Cerebellar nuclear complex (tissue), 1 donor: ENCODE measurements around the gene TFF3.

Experiments used
- DNase-seq, 2 experiments: peaks; one replicate each; lab custom pipeline; 2025; lab: John Stamatoyannopoulos, UW

The TFF3 gene

DNA sequence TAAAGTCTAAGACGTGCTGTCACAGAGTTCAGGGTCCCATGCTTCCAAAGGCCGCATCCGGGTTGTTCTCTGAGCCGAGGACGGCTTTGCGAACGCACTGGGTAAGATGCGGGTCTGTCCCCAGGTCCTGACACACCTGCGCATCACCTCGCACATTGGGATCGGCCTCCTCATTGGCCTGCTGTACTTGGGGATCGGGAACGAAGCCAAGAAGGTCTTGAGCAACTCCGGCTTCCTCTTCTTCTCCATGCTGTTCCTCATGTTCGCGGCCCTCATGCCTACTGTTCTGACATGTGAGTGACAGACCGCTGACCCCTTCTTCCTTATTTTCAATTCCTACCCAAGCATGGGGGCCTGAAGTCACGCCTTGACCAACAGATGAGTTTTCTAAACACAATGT is 25.3 kb downstream of the TFF3 start:
- DNase-seq: no peak

DNA sequence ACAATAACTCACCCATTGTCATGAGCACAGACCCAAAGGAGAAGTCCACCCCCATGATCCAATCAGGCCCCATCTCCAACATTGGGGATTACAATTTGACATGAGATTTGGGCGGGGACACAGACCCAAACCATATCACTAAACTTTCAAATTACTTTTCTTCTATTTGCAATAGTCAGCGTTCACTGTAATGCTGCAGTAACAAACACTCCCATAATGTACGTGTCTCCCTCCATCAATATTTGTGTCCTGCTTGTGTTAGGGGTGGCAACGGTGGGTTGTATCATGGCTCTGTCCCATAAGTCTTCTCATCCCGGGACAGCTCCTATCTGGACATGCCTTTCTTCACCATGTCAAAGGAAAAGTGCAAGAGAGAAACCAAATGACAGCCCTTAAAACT is 26.2 kb downstream of the TFF3 start:
- DNase-seq: no peak

DNA sequence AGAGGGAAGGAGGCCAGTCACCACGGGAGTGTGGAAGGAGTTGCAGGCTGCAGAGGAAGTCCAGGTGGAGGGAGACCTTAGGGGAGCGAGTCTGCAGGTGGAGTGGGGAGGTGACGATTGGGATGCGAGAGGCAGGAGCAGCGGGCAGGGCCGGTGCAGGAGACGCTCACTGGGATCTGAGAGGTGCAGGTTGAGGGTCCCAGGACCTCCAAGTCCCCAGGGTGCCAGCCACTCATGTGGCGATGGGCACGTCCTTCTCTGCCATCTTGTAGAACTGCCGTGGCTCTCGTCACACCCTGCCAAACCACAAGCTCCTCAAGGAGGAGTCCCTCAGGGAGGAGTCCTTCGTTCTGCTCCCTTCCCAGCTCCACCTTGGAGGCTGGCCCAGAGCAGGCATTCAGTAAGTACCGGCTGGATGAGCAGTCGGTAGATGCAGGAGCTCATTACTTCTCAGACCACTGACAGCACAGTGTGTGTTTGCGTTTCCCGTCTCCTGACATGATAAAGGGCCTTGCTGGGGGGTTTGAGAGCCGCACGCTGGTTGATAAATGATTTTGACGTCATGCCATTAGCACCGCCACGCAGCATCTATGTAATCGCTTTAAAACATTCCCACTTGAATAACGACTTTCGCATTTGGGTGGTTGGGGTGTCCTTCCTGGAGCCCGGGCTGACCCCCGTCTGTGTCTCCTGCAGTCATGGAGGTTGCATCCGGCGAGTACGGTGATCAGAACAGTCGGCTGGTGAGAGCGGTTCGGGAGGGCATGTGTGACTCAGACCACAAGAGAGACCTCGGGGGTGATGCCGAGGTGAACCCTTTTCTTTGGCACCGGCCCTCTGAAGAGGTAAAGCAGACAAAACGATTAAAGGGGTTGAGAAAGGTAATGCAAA is 27.8 kb downstream of the TFF3 start:
- DNase-seq: no peak

DNA sequence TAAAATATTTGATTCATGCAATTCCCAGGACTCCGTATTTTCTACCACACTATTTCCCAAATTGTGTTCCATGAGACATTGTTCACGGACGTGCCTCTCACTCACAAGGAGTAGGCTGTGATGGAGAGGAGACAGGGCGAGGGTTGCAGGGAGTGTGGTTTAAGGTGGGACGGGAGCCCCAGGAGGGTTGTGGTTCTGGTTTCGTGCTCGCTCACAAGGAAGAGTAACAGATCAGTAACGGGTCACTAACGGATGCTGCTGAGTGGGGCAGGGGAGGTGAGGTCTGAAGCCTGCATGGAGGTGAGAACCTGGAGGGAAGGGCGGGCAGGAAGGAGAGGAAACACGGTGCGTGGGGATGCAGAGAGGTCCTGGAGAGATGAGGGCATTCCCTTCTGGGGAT is 28.8 kb downstream of the TFF3 start:
- DNase-seq: no peak

DNA sequence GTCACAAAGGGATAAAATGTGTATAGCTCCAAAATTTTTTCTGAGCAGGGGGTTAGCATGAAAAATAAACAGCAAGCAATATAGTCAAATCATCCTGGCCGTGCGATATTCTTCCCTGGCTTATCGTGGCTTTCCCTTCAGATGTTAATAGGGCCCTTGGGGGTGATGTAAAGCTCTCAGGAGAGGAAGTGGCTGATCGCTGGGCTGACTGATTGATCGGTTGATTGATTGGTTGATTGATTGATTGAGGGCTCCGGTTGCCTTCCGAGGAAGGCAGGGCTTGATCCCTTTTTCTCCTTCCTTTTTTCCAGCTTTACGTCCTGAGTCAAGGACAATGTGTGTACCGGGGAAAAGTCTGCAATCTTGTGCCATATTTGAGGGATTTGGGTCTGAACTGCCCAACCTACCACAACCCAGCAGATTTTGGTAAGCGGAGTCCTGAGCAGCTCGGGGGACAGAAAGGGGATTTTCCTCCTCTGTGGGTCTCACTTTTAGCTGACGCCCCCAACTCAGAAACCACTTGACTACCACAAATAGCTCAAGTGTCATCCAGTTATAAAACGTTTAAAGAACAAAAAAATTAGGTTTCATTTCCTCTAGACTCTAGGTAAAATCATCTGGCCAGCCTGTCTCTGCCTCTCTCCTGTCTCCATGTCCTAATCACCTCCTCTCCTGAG is 29.5 kb downstream of the TFF3 start:
- no peak for DNase-seq

DNA sequence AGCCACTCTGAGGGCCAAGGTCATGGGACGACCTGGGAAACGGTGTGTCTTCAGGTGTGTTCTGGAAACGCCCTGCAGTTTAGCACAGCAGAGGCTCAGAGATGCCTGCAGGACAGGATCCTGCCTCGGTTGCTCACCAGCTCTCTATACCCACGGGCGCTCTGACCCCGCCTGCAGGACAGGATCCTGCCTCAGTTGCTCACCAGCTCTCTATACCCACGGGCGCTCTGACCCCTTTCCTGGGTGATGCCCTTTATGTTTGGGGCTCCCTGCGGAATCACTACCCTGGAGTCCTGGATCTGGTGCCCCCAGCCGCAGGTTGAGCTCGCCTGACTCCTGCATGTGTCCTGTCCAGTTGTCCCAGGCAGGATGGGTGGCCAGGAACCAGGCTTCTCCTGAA is 32.5 kb downstream of the TFF3 start:
- no peak for DNase-seq

DNA sequence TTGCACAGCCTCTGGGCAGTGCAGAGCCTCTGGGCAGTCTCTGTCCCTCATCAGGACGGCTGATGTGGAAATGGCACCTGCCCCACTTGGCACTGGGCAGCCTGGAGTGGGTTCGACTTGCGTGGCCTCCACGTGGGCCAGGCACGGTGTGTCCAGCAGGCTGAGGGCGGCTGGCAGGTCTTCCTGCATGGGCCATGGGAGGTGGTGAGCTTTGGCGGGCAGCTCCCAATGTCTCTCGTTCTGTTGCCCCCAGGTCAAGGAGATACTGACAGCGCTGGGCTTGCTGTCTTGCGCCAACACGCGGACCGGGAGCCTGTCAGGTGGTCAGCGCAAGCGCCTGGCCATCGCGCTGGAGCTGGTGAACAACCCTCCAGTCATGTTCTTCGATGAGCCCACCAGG is 33.2 kb downstream of the TFF3 start:
- no peak for DNase-seq

DNA sequence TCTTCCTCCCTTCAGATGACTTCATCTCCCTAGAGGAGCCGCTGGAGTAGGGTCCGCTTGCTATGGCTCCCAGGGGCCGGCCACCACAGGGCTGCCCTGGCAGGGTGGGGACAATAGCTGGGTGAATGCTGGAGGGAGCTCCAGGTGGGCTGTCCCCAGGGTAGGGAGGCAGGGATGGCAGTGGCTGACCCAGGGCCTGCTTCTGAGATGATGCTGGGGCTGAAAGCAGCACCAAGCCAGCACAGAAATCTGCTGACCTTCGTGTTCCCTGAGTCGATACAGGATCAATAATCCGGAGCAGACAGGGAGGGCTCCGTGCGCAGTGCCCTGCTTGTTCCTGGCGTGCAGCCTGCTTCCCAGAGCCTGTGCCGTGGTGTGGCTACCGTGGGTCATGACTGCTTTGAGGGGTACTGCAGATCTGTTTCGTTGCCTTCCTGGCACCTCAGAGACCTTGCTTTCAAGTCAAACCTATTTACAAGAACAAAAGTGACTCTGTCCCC is 34.0 kb downstream of the TFF3 start:
- DNase-seq: no peak

DNA sequence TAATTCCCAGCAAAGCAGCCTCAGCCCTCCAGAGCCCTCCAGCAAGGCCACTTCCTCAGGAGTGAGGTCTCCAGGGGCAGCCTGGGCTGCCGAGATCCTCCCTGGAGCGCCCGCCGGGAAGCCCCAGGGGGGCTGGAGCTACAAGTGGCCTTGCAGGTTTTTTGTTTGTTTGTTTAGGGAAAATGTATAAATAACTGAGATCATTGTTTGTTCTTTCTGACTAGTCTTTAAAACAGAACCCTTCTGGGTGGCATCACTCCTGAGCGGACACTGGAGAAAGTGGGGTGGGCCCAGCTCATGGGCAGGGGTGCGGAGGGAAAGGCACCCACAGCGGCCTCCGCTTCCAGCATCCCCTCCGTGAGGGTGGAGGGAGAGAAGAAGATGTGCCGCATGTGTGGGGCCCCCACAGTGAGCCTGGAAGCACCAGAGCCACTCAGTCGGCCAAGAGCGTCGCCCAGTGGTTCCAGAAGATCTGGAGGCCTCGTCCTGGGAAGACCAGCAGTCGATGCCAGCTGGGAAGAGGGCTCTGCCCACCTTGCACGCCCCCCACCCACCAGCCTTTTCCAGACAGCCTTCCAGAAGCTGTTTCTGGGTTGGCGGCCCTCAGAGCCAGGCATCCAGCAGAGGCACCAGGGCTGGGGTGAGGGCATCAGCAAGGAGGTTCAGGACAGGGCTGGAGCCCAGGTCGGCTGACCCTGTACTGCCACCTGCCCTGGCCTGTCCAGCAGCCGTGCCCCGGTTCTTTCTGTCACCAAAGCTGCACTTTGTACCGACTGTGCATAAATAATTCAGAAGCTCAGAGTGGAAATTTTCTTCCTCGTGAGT is 34.6 kb downstream of the TFF3 start:
- no peak for DNase-seq

DNA sequence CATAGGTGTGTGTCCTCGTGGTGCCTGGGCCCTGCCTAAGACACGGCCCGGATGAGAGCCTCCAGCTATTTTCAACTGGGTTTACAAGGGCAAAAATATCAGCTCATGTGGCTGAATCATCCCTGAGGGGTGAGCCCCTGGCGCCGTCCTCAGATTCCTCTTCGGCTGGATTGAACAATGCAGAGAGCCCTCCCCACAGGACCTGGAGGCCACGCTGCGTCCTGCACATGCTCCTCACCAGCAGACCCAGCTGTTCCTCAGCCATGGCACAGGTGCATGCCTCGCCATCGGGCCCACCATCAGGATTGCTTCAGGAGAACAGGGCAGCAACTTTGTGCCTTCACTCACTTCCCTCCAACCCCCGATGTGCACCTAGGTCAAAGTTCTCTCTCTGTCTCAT is 35.3 kb downstream of the TFF3 start:
- DNase-seq: no peak

DNA sequence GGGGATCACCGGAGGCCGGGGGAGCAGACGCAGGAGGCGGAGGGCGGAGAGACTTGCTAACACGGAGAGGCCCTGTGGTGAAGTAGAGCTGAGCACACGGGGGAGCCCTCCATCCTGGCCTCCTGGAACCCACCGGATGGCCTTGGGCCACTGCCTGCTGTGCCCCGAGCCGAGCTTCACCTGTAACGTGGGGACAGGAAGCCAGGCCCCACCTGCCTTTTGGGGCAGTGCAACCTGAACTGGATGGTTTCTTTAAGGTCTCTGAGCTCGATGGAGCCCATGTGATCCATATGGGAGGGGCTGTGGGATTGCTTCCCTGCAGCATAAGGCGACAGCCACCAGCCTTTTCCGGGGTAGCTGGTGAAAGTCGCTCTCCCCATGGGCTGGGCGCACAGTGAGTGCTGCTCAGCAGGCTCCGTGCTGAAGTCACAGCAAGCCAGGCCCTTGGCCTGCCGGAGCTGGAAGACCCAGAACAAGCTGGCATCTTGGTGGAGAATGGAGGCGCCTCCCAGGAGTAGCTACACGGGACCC is 35.8 kb downstream of the TFF3 start:
- no peak for DNase-seq

DNA sequence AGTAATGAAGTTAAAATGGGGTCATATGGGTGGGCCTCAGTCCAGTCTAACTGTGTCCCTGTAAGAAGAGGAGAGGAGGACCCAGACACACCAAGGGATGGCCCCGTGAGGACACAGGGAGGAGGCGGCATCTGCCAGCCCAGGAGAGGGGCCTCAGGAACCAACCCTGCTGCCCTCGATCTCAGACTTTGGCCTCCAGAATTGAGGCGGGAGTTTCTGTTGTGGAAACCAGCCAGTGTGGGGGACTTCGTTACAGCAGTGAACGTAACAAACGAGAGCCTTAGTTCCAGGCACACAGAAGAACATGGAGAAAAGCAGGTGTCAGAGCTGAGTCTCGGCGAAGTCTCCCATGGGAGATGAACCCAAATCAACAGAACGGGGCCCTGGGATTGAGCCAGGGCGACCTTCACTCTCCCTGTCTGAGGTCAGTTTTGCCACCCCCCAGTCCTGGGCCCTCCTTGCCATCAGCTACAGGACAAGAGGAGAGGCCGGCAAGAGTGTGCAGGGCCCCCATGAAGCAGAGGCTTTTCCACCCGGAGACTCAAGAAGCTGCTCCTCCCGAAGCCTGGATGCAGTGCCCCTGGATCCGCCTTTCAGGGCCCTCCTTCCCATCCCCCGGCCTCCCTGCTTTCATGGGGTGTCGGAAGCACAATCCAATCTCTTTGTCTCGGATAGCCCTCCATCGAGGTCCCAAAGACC is 36.6 kb downstream of the TFF3 start:
- DNase-seq: no peak

DNA sequence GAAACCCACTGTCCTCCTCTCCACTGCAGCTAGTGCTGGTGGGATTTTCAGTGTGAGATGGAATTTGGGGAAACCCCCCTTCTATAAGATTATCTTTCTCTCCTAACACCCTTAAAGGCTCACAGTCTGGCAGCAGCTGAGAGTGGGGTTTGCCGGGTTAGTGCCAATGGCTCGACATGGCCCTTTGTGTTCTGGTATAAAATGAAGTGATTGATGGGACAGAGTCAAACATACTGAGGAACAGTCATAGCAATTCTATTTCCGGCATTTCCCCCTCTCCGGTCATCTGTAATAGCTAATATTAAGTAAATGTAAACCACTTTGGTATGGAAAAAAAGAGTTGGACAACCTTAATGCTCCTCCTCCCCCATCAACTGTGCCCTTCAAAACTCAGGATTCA is 37.6 kb downstream of the TFF3 start:
- DNase-seq: no peak

DNA sequence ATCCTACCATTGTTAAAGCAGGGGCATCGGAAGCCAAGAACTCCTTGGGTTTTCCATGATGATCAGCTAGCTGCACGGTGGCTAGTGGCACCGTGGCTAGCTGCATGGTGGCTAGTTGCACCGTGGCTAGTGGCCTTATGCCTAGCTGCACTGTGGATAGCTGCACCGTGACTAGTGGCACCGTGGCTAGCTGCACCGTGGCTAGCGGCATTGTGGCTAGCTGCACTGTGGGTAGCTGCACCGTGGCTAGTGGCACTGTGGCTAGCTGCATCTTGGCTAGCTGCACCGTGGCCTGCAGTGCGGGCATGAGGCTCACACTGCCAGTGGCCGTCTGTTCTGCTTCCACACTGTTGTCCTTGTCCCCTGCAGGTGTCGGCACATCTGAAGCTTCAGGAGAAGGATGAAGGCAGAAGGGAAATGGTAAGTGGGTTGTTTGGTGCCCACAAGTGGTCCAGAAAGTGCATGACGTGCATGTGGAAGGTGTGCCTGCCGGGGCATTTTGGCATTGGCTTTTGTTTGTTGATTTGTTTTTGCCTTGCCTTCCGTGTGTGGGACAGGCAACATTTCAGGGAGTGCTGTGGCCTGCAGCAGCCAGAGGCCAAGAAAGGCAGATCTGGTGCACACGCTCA is 38.6 kb downstream of the TFF3 start:
- DNase-seq: no peak

DNA sequence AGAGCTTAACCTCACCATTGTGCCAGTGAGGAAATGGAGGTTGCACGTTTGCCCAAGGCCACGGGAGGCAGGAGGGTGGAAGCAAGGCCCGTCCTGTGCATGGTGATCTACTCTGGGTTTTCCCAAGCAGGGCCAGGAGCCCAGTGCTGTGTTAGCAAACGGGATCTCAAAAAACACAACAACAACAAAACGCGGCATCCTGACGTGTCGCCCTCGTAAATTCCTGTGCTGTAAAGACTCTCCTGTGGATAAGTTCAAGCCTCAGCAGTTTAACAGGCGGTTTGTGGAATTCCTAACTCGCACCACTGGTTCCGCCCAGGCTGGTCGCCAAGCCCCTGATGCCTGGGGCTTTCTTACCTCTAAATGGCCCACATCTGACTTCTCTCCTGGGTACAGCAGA is 39.1 kb downstream of the TFF3 start:
- DNase-seq: no peak

DNA sequence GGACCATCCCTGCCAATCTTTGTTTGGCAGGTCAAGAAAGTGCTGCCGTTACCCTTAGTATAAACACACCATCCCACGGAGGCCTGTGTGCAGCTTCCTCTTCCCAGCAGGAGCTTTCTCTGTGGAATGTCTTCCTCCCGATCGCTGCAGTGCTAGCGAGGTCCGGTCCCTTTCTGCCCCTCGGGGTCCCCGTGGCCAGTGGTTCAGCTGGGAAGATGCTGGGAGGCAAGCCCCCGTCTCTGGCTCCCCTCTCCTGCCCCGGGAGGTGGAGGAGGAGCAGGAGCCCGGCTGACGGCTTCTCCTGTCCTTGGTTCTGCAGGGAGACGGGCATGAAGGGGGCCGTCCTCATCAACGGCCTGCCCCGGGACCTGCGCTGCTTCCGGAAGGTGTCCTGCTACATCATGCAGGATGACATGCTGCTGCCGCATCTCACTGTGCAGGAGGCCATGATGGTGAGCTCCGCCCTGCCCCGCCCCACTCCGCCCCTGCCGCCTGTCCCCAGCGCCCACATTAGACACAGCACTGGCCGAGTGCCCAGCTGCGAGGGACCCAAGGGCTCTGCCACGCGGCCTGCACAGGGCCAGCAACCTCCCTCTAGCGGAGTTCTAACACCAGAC is 42.1 kb downstream of the TFF3 start:
- no peak for DNase-seq

DNA sequence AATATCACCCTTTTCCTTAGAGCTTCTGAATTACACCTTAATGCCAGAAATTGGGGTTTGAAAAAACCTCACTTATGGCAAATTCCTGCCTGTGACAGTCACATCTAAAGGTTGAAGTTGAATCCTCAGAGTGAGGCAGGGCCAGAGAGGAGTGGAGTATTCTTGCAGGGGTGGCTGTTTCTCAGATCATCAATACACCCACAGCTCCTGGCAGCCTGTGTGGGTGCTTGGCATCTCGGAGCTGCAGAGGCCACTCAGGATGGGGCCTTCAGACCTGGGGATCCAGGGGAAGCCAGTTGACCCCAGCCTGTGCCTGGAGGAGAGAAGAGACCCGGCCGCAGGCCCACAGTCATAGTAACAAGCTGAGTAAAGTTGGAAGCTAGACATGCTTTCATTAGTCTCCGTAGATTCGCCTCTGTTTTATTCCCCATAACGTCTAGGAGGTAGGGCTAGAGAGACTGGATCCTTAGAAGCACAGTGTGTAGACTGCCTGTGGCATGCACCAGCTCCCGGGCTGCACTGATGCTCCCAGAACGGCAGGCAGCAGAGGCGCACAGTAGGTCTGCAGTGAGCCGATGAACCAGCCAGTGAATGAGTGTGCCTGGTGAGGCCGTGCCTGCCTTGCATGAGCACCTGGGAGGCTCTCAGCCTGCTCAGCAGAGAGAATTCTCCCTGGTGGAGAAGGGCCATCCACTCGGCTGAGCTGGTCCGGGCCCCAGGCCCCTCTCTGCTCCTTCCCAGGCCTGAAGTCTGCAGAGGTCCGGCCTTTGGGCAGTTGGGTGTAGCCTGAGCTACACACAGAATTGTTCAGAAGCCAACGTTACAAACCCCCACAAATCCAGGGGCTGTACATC is 42.9 kb downstream of the TFF3 start:
- no peak for DNase-seq

DNA sequence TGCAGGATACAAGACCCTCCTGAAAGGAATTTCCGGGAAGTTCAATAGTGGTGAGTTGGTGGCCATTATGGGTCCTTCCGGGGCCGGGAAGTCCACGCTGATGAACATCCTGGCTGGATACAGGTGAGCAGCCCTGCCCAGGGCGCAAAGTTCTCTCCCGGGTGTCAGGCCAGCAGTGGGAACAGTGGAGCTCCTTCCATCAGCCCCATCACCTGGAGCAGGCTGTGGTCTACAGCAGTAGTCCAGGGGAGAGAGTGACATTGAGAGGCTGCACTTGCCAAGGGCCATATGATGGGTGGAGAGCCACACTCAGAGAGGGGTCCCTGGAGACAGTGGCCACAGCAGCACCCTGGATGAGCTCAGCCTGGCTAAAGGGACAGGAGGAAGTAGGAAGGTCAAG is 44.1 kb downstream of the TFF3 start:
- DNase-seq: no peak

DNA sequence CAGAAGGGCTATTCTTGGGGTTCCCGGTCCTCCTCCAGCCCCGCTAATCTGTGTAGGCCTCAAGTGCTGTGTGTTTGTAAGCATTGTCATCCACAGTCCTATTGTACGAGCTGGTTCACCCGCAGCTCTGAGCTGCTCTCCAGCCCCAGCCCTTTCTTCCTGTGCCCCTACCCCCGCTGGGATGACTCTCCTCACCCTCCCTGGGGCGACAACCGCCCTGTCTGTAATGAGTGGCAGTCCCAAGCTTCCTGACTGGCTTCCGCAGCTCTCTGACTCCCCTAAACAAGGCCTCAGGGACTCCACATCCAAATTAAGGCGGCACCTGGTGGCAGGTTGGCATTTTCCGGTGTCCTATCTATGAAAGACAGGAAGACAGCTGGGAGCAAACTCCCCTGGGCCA is 45.8 kb downstream of the TFF3 start:
- no peak for DNase-seq
